Keratinocyte (primary cell): ENCODE measurements around the gene CKS1B.

ENCODE experiments used
- CTCF ChIP-seq, 3 experiments: IDR thresholded peaks in 1 of 3; conservative IDR thresholded peaks in 1 of 3; optimal IDR thresholded peaks in 1 of 3; 2 replicates in 2 of 3; 3 replicates in 1 of 3; pipeline versions ENCODE3 to v1.5.1; 2011; ENCODE audit warnings: low read length in 3 of 3, mild to moderate bottlenecking in 3 of 3, moderate library complexity in 2 of 3, control low read depth in 1 of 3, inconsistent platforms in 1 of 3; ENCODE audit not compliant: insufficient read depth in 2 of 3; ENCODE audit errors: extremely low read depth in 1 of 3
- EZH2 ChIP-seq: IDR thresholded peaks from one replicate; pipeline ENCODE4 v1.6.1; 2012; ENCODE audit warnings: inconsistent platforms, mild to moderate bottlenecking, low read length, moderate library complexity

- no peak for TF ChIP-seq CTCF (optimal IDR thresholded peaks at IDR 0.05 in 1 of 3, IDR thresholded peaks at IDR 0.05 in 1 of 3, conservative IDR thresholded peaks at IDR 0.05 in 1 of 3; ENCODE audit: extremely low read depth in 1 of 3, insufficient read depth in 2 of 3, low read length in 3 of 3)
- no peak for TF ChIP-seq EZH2
These were observed 49.1 kb downstream of the CKS1B start for GRCh38 chr1:155023627-155024026.
